Cardiac septum (tissue), 1 donor: Measurements from ENCODE around the gene TTLL4. TPM values are rescaled to one million over a fixed set of nuclear protein-coding genes. Genes with fewer than 3 reads are reported as not detected.

Experiments used
- DNase-seq: peaks from one replicate; pipeline ENCODE4 v3.0.0-alpha.2; 2020; ENCODE audit warnings: low spot score
- intact Hi-C: fragments of 100-400 bp; cut with DNase I; formaldehyde crosslinking; loops from one replicate; pipeline ENCODE4 v1.14.0; 2022
- total RNA-seq: library from RNA; stranded (reverse); fragmentation: NEBNext Ultra II Directional; extraction: Animal tissue kit (Norgen Biotek cat#: 25700); gene quantifications from one replicate; pipeline ENCODE4 v1.2.1, GENCODE V29; 2021
- donor health status: DM: no; HTN: no; CAD: no.

TTLL4 gene
- total RNA-seq, 1 donor from 2014 or later, result 8.6 TPM

GRCh38 chr2:218711550-218711929 lies 905 bp downstream of the TTLL4 start:
- DNase-seq, result no peak
- intact Hi-C loops, result loop anchor here (1.0 to 5.0 kb wide), 3 partner anchors 71 to 136 kb away; partner anchors contain the start of genes CYP27A1 and PRKAG3

DNA sequence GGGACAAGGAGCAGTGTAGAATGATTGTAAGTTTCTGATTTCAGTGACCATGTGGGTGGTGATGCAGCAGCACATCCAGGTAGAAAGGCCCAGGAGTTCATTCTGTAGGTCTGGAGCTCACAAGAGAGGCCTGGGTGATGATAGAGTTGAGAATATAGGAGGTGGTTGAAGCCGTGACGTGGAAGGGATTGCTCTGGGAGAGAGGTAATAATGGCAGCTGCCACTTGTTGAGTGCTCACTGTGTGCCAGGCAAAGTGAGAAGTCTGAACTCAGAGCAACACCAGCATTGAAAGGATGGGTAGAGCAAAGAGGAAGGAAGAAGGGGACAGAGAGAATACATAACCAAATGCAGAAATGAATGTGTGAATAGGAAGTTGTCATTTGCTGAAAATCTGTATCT lies 3.3 kb downstream of the TTLL4 start:
- intact Hi-C loops, result loop anchor here (5.0 kb wide), 2 partner anchors 68 to 118 kb away; partner anchors contain the start of genes CYP27A1 and PRKAG3
- DNase-seq, result no peak

DNA sequence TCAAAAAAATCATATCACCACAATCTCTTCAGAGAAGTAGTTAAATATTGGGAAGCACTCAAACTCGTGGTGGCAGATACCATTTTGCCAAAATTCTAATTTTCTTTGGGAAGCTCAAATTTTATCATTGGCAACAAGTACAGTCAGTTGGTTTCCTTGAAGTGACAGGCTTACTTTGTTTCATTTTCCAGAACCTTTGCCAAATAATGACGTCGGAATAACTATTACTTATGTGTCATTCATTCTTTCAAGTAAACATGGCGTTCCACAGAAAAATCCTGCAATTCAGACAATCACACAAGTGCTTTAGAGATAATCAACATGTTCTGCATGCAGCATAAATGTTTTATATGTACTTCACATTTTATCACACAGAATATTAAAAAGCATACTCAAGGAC lies 5.4 kb downstream of the TTLL4 start:
- no peak for DNase-seq
- intact Hi-C loops, result no loop called here

DNA sequence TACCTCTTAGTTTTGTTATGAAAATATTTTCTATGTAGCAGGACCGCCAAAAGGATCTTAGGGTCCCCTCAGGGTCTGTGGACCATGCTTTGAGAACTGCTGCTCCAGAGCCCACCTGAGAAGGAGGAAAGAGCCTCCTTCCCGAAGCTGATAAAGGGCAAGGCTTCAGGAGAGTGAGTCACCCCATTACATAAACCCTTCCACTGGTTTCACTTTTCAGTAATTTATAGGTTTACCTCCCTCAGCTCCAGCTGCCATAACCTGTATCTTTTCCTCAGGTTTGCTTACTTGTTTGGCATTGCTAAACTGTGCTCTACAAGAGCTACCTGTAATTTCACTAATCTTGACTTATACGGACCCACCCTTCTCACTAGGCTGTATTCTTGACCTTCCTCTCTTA lies 6.6 kb downstream of the TTLL4 start:
- intact Hi-C loops, result no loop called here
- no peak for DNase-seq

GRCh38 chr2:218718058-218718457 lies 7.4 kb downstream of the TTLL4 start:
- intact Hi-C loops, result no loop called here

GRCh38 chr2:218719457-218719856 lies 8.8 kb downstream of the TTLL4 start:
- no peak for DNase-seq
- intact Hi-C loops, result no loop called here

More at GRCh38 chr2:218718058-218718457, 7.4 kb downstream of the TTLL4 start:
- DNase-seq, result no peak

DNA sequence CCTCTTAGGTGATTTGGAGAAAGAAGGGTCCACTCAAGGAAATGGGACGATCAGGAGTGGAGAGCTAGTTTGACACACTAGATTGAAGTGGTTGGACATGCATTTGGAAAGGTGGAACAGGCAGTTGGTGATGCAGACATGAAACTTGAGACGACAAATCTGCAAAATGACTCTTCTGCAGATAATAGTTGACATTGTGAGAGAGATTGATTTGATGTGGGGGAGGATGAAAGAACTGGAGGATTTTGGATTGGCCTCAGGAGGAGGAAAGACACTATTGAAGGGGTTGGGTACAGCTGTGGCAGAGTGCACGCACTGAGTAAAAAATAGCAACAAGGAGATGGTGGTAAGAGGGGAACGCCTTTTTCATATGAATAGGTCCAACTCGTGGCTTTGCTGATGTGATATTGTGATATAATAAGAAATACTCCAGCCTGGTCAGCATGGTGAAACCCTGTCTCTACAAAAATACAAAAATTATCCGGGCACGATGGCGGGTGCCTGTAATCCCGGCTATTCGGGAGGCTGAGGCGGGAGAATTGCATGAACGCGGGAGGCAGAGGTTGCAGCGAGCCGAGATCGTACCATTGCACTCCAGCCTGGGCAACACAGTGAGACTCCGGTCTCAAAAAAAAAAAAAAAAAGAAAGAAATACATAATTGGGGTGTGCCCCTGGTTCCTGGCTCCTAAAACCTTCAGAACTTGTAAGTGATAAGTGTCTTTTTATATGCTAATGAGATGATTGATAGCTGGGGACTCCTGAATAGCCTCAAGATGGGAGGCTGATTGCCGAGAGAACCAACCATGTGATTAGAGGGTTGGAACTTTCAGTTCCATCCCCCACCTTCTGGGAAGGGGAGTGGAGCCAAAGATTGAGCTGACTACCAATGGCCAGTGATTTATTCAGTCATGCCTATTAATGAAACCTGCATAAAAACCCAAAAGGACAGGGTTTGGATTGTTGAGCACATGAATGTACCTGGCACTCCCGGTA lies 9.7 kb downstream of the TTLL4 start:
- DNase-seq, result no peak
- intact Hi-C loops, result no loop called here

GRCh38 chr2:218721488-218721887 lies 10.9 kb downstream of the TTLL4 start:
- DNase-seq, result no peak
- intact Hi-C loops, result no loop called here

- intact Hi-C loops, result no loop called here
Measured at GRCh38 chr2:218721934-218722333, 11.3 kb downstream of the TTLL4 start.

DNA sequence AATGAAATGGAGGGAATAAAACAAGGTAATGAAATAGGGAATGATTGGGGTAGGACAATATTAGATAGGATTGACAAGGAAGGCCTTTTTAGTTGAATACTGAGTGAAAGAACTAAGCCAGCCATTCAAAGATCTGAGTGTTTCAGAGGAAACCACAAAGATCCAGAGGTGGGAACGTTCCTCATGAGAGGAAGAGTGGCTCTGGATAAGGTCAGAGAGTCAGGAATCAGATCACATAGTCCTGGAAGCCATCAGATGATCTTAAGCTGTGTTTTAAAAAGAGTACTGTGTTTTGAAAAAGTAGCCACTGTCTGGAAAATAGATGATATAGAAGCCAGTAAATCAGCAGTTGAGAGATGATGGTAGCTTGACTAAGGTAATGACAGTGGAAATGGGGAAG lies 11.8 kb downstream of the TTLL4 start:
- intact Hi-C loops, result no loop called here
- no peak for DNase-seq

More at GRCh38 chr2:218721934-218722333, 11.3 kb downstream of the TTLL4 start:
- no peak for DNase-seq

- DNase-seq, result no peak
- intact Hi-C loops, result no loop called here
Measured at GRCh38 chr2:218722876-218723785, 12.5 kb downstream of the TTLL4 start.

- intact Hi-C loops, result no loop called here
Measured at GRCh38 chr2:218726004-218726574, 15.5 kb downstream of the TTLL4 start.

DNA sequence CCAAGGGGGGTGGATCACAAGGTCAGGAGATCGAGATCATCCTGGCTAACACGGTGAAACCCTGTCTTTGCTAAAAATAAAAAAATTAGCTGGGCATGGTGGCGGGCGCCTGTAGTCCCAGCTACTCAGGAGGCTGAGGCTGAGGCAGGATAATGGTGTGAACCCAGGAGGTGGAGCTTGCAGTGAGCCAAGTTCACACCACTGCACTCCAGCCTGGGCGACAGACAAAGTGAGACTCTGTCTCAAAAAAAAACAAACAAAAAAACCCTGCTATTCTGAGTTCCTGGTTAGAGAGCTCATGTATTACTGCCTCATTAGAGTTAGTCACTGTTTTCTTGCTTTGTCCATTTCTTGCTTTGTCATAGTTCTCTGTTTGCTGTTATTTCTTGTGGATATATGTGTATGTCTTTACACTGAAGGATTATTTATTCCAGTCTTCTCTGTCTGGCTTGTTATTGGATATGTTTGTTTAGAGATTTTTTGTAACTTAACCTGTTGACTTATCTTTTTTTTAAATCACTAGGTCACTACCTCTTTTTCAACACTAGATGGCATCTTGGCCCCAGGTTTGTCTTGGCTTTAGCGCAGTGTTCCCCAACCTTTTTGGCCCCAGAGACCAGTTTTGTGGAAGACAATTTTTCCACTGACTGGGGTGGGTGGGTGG lies 17.0 kb downstream of the TTLL4 start:
- intact Hi-C loops, result no loop called here
- DNase-seq, result no peak

More at GRCh38 chr2:218726004-218726574, 15.5 kb downstream of the TTLL4 start:
- DNase-seq, result no peak

DNA sequence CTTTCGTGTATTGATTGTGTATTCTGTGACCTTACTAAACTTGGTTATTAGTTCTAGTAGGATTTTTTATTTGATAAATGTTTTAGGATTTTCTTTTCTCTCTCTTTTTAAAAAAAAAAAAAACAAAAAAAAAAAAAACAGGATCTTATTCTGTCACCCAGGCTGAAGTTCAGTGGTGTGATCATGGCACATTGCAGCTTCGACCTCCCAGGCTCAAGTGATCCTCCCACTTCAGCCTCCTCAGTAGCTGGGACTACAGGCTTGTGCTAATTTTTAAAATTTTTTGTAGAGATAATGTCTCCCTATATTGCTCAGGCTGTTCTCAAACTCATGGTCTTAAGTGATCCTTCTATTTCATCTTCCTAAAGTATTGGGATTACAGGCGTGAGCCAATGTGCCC lies 19.0 kb downstream of the TTLL4 start:
- DNase-seq, result no peak
- intact Hi-C loops, result loop anchor here (5.0 kb wide), 1 partner anchor 108 kb away; no protein-coding TSS in a partner anchor

DNA sequence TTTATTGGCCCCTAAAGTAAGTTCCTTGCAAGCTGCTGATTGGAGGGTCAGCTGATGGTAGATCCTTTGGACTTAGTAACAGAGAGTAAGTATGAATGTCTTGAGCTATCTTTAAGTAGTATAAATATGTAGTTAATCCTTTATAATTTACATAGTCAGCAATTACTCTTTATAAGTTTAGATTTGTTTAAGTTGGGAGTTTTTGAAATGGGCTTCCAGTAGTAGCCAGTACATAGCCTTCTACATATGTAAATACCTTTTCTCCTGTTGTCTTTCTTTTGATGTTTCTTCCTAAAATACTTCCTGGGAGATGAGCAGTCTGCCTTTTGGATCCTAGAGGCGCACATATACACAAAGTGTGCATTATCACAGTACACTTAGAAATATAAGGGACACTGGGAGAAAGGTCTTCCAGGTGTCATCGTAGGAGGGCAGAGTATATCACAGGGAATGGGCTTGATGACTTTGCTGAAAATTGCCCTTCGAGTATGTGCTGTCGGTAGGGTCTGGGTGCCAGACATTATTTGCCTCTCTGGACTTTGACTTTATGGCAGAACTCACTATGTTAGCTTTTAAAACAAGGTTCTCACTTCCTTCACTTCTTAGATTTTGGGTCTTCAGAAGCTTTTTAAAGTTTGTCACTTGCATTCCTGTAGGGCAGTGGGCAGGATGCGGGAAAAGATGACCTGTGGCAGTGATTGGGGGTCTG lies 21.6 kb downstream of the TTLL4 start:
- intact Hi-C loops, result loop anchor here (5.0 kb wide), 1 partner anchor 105 kb away; no protein-coding TSS in a partner anchor
- no peak for DNase-seq

- no peak for DNase-seq
- intact Hi-C loops, result loop anchor here (5.0 kb wide), 1 partner anchor 105 kb away; no protein-coding TSS in a partner anchor
Measured at GRCh38 chr2:218732761-218733158, 22.1 kb downstream of the TTLL4 start.

DNA sequence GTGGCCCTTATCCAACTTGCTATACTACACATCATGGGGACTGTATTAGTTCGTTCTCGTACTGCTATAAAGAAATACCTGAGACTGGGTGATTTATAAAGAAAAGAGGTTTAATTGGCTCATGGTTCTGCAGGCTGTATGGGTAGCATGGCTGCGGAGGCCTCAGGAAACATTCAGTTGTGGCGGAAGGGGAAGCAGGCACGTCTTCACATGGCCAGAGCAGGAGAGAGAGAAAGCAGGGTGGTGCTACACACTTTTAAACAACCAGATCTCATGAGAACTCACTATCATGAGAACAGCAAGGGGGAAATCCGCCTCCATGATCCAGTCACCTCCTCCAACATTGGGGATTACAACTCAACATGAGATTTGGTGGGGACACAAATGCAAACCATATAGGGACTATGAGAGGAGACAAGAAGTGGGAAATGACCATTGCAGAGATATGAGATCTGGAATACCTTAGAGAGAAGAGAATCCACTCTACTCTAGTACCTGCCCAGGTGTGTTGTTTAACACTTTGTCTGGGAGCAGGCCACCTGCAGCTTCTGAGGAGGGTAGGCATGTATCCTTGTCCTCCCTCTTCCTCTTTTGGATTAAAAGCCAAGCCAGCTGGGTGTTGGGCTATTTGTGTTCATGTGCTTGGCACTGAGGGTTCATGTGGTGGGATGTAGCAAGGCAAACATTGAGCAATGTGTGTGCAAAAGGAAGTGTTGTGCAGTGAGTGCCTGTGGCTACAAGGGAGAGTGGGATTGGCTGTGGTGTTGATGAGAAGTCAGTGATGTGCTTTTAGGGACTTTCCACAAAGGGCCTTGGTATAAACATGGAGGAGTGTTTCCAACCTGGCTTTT lies 22.8 kb downstream of the TTLL4 start:
- intact Hi-C loops, result loop anchor here (5.0 kb wide), 1 partner anchor 104 kb away; no protein-coding TSS in a partner anchor
- DNase-seq, result peak; percentile 80
